B cell (primary cell): ENCODE data around the gene PIMREG. TPM values are rescaled to one million over a fixed set of nuclear protein-coding genes. Genes with fewer than 3 reads are reported as not detected.

Experiments used
- ATAC-seq: fragments of 200-7000 bp; cut with Tn5 transposase; one replicate; pipeline ENCODE4 v1.10.0; 2021; ENCODE audit warnings: low read depth, mild to moderate bottlenecking, moderate number of reproducible peaks, moderate library complexity
- CTCF ChIA-PET: fragments of 350-600 bp; sonication (Branson Sonifier 250); formaldehyde crosslinking; loops from one replicate; lab custom pipeline; 2021; ENCODE audit warnings: antibody characterized with exemption, inconsistent platforms; lab: Charles Lee
- POLR2A ChIA-PET: fragments of 350-600 bp; sonication (Branson Sonifier 250); formaldehyde crosslinking; loops from one replicate; lab custom pipeline; 2021; ENCODE audit warnings: antibody characterized with exemption; lab: Charles Lee
- DNase-seq: peaks from one replicate; pipeline ENCODE4 v3.0.0; 2013
- H2AFZ ChIP-seq: 2 replicates; pipeline ENCODE4 v1.6.1; 2012; ENCODE audit warnings: mild to moderate bottlenecking, low read depth, low read length; ENCODE audit not compliant: insufficient read depth, poor library complexity, severe bottlenecking
- H3K27ac ChIP-seq, 2 donors: 1 replicate in 1 of 2; 2 replicates in 1 of 2; pipeline ENCODE4 v1.5.1; 2012 to 2013; ENCODE audit warnings: low read length in 2 of 2, mild to moderate bottlenecking in 2 of 2, moderate library complexity in 1 of 2
- H3K27me3 ChIP-seq, 4 experiments: fragments of 200-600 bp in 1 of 4; sonication (generic) in 1 of 4; replicated peaks in 1 of 4; 1 replicate in 2 of 4; 2 replicates in 2 of 4; pipeline versions ENCODE4 v1.6.1 to v1.7.0; 2013 to 2016; ENCODE audit warnings: low read length in 3 of 4, mild to moderate bottlenecking in 2 of 4, mixed read lengths in 1 of 4, moderate library complexity in 1 of 4; ENCODE audit not compliant: insufficient read depth in 4 of 4, control insufficient read depth in 3 of 4; ENCODE audit errors: control extremely low read depth in 1 of 4
- H3K36me3 ChIP-seq, 2 experiments: replicated peaks in 1 of 2; 1 replicate in 1 of 2; 2 replicates in 1 of 2; pipeline versions ENCODE4 v1.6.1 to v1.7.1; 2013; ENCODE audit warnings: low read length in 1 of 2; ENCODE audit not compliant: insufficient read depth in 2 of 2, control insufficient read depth in 1 of 2; ENCODE audit errors: control extremely low read depth in 1 of 2, extremely low read depth in 1 of 2
- H3K4me1 ChIP-seq, 2 donors: fragments of 200-600 bp in 1 of 2; sonication (generic) in 1 of 2; 1 replicate in 1 of 2; 2 replicates in 1 of 2; pipeline versions ENCODE4 v1.5.1 to v1.6.1; 2013 to 2017; ENCODE audit warnings: low read length in 2 of 2; ENCODE audit not compliant: control insufficient read depth in 2 of 2, insufficient read depth in 2 of 2
- H3K4me2 ChIP-seq: replicated peaks from 2 replicates; pipeline ENCODE3; 2012; ENCODE audit warnings: mild to moderate bottlenecking, low read depth, low read length; ENCODE audit not compliant: poor library complexity, severe bottlenecking
- H3K4me3 ChIP-seq, 5 experiments: fragments of 200-600 bp in 1 of 5; sonication (generic) in 1 of 5; 1 replicate in 3 of 5; 2 replicates in 2 of 5; pipeline versions ENCODE4 v1.5.1 to v1.7.0; 2011 to 2016; ENCODE audit warnings: low read length in 4 of 5, mild to moderate bottlenecking in 4 of 5, low read depth in 2 of 5, control low read depth in 1 of 5, moderate library complexity in 1 of 5; ENCODE audit not compliant: insufficient read depth in 1 of 5; ENCODE audit errors: control extremely low read depth in 1 of 5, extremely low read depth in 1 of 5
- H3K79me2 ChIP-seq: fragments of 200-600 bp; sonication (generic); one replicate; pipeline ENCODE4 v1.6.0; 2016; ENCODE audit warnings: low read length; ENCODE audit not compliant: control insufficient read depth, insufficient read depth
- H3K9ac ChIP-seq: fragments of 200-600 bp; sonication (generic); 2 replicates; pipeline ENCODE4 v1.6.1; 2017; ENCODE audit warnings: mild to moderate bottlenecking, low read length, moderate library complexity
- H3K9me3 ChIP-seq, 3 donors: one replicate each; pipeline versions ENCODE4 v1.6.1 to v1.7.1; 2013; ENCODE audit warnings: low read length in 2 of 3; ENCODE audit not compliant: control insufficient read depth in 2 of 3, insufficient read depth in 1 of 3; ENCODE audit errors: control extremely low read depth in 1 of 3
- H4K20me1 ChIP-seq: 2 replicates; pipeline ENCODE4 v1.6.0; 2012; ENCODE audit warnings: mild to moderate bottlenecking, low read length; ENCODE audit not compliant: insufficient read depth, control insufficient read depth, poor library complexity, severe bottlenecking
- H3K27ac Mint-ChIP-seq: one replicate; pipeline ENCODE4 v1.8.0; 2021; ENCODE audit warnings: mixed read lengths
- H3K27me3 Mint-ChIP-seq: one replicate; pipeline ENCODE4 v1.8.0; 2021; ENCODE audit warnings: mixed read lengths
- H3K4me1 Mint-ChIP-seq: one replicate; pipeline ENCODE4 v1.8.0; 2021; ENCODE audit warnings: mixed read lengths
- H3K4me3 Mint-ChIP-seq: one replicate; pipeline ENCODE4 v1.8.0; 2021; ENCODE audit warnings: mixed read lengths
- H3K9me3 Mint-ChIP-seq: one replicate; pipeline ENCODE4 v1.8.0; 2022; ENCODE audit warnings: mixed read lengths; ENCODE audit not compliant: insufficient read depth
- EZH2 ChIP-seq: IDR thresholded peaks from 2 replicates; pipeline ENCODE4 v1.6.1; 2012; ENCODE audit warnings: borderline replicate concordance, low read depth, mild to moderate bottlenecking, moderate library complexity, low read length; ENCODE audit not compliant: insufficient read depth, poor library complexity, severe bottlenecking
- WGBS: methylation state at CpG from one replicate; pipeline ENCODE4 v1.1.5; 2013; ENCODE audit warnings: missing lambda C conversion rate; ENCODE audit not compliant: insufficient coverage; 5-methylcytosine and 5-hydroxymethylcytosine counted together
- intact Hi-C: fragments of 100-400 bp; cut with micrococcal nuclease; formaldehyde crosslinking; loops from one replicate; pipeline ENCODE4 v1.10.0; 2022
- polyA plus RNA-seq: library from polyadenylated mRNA; depleted of rRNA; stranded (reverse); fragments of >200 nt; gene quantifications from 2 replicates; pipeline ENCODE4 v1.2.3, GENCODE V29; 2012
- total RNA-seq, 2 donors: library from RNA; stranded (reverse); fragments of 120-200 nt in 1 of 2; gene quantifications; 1 replicate in 1 of 2; 2 replicates in 1 of 2; pipeline versions ENCODE4 v1.2.3 to v1.2.4, GENCODE V29; 2013 to 2022
- TF ChIP-seq, protein P1 (sequence below): fragments of 200-600 bp; IDR thresholded peaks from one replicate; pipeline ENCODE4 v1.8.0; 2022; ENCODE audit warnings: antibody characterized with exemption, mild to moderate bottlenecking

The PIMREG gene
- total and polyA plus RNA-seq, 2 donors (not counting 1 experiment from before 2014, with no cell fraction given) = 0.21 TPM; not detected in 1

DNA sequence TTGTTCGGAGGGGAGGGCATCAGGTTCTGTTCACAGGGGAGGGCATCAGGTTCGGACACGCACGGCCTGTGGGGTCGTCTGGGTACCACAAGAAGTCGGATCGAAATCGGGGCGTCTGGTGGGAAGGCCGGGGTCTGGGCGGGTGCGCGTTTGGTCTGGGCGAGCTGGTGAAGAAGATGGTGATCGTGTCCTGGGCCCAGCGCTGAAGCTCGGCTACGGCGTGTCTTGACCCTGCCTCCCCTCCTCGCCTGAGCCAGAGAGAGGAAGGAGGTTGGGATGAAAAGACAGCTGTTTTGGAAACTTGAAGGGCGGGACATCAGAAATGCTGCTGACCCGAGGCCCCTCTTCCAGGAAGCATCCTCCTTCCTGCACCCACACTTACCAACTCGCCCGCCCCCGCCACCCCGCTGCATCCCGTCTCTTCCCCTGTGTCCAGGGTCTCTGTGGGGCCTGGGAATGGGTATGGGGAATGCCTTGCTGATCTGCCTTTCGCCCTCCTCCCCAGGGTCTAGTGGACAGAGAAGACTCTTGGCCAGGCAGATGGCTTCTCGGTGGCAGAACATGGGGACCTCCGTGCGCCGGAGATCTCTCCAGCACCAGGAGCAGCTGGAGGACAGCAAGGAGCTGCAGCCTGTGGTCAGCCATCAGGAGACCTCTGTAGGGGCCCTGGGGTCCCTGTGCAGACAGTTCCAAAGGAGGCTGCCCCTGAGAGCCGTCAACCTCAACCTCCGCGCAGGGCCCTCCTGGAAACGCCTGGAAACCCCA, 498 bp downstream of the PIMREG start:
- Histone ChIP-seq H3K27me3 (peaks cover 0 to 4% (median under 1%) of the 10 kb centered on the region in 4 experiments), H3K4me2 (peak overlapping the region; percentile 99), H3K27ac (no peak overlapping the region), H4K20me1 (no peaks in the 10 kb centered on the region), H3K79me2 (no peaks in the 10 kb centered on the region), H3K4me1 (peaks cover 5 to 14% of the 10 kb centered on the region in 2 donors), H3K9me3 (no peaks in the 10 kb centered on the region), H3K4me3 (peak overlapping the region in 4 of 5 experiments; percentile 49 to 74 (median 62)), H3K9ac (peak overlapping the region; percentile 74), H2AFZ (peak overlapping the region; percentile 98), H3K36me3 (no peaks in the 10 kb centered on the region)
- TF ChIP-seq EZH2 = no peak
- TF ChIP-seq, protein P1, sequence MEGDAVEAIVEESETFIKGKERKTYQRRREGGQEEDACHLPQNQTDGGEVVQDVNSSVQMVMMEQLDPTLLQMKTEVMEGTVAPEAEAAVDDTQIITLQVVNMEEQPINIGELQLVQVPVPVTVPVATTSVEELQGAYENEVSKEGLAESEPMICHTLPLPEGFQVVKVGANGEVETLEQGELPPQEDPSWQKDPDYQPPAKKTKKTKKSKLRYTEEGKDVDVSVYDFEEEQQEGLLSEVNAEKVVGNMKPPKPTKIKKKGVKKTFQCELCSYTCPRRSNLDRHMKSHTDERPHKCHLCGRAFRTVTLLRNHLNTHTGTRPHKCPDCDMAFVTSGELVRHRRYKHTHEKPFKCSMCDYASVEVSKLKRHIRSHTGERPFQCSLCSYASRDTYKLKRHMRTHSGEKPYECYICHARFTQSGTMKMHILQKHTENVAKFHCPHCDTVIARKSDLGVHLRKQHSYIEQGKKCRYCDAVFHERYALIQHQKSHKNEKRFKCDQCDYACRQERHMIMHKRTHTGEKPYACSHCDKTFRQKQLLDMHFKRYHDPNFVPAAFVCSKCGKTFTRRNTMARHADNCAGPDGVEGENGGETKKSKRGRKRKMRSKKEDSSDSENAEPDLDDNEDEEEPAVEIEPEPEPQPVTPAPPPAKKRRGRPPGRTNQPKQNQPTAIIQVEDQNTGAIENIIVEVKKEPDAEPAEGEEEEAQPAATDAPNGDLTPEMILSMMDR = no peak
- peaks cover 12% of the 10 kb centered on the region for H3K4me1 Mint-ChIP-seq
- no peak for ATAC-seq
- H3K27me3 Mint-ChIP-seq = peaks cover 12% of the 10 kb centered on the region
- ChIA-PET CTCF (interaction anchor here (2.8 kb wide), 1 partner anchor 9 kb away, joined by 13 read pairs; no protein-coding TSS in a partner anchor), POLR2A (interaction anchor here (0.8 kb wide), 1 partner anchor 11 kb away, joined by 4 read pairs; no protein-coding TSS in a partner anchor)
- peak overlapping the region; percentile 64 for H3K27ac Mint-ChIP-seq
- WGBS = 47% methylated on average over 29 of the region's 36 CpGs
- H3K9me3 Mint-ChIP-seq = no peaks in the 10 kb centered on the region
- no peak for DNase-seq
- peak overlapping the region; percentile 84 for H3K4me3 Mint-ChIP-seq
- intact Hi-C loops = loop anchor here (1.0 kb wide), 2 partner anchors 196 to 860 kb away; partner anchors contain the start of genes KIAA0753 and NLRP1
